T-helper 9 cell (primary cell): ENCODE measurements around the gene CD226.
"Not testable (repeated sequence)": the region's sequence is repeated elsewhere in the genome, so short reads cannot be mapped to it uniquely, and the experiment has no call there.

Experiments
- DNase-seq: peaks from one replicate; pipeline ENCODE4 v3.0.0-alpha.2; 2020
- total RNA-seq, 2 donors: gene quantifications; one replicate each; lab custom pipeline; 2026; lab: John Stamatoyannopoulos, UW

Gene CD226
- total RNA-seq: 116 to 163 reads per million in 2 donors

GRCh38 chr18:69947361-69948133 is at the start of gene CD226:
CD226 (minus strand) TSS chr18:69947873; CDS start chr18:69947406, 467 bp downstream.
- no peak for DNase-seq

DNA sequence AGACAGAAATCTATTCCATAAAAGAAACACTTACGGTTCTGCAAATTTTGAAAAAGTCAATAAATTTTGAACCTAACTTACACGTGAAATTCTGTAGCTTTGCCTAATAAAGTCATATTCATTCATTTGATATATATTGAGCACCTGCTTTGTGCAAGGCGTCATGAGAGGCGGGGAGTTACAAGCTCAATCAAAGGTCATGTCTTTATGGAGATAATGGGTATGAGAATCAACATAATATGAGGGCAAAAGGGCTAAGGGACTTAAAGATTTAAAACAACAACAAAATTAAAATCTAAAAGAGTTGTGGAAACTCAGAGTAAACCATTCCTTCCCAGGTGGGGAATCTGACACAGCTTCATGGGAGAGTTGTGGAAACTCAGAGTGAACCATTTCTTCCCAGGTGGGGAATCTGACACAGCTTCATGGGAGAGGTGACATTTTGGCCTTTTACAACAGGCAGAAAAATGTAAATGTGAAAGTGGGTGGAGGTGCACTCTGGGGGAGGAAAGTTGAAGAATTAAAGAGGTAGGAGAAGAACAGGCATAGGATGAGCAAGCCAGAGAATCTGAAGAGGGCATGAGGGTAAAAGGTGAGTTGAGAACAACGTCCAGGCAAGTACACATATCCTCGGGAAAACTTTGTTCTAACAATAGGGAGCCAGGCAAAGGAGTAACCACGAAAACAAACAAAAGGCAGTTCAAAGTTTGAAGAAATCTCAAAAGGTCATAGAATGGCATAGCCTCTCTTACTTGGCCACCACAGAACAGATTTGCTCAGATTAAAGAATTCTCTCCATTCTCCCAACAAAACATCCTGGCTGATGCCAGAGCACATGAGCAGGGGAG is 49.5 kb upstream of the CD226 start:
- no peak for DNase-seq

DNA sequence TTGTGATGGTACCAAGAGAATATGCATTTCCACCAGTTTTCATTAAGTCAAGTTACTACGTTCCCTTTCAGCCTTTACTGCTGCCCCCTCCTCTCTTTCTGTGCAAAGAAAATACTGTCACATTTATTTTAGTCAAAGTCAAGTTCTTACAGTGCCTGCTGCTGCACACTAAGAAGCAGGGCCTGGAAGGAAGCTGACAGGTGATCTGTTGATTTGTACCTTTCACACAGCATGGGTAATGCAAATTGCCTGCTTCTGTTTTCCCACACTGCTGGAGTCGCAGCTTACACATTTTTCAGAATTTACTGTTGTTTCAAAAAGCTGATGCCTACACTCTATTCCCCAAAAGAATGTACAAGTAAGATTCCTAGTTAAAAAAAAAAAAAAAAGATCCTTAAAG is 48.7 kb upstream of the CD226 start:
- no peak for DNase-seq

GRCh38 chr18:69995774-69996173 is 48.1 kb upstream of the CD226 start:
- no peak for DNase-seq

- no peak for DNase-seq
Observed at GRCh38 chr18:69992776-69993175, 45.1 kb upstream of the CD226 start.

DNA sequence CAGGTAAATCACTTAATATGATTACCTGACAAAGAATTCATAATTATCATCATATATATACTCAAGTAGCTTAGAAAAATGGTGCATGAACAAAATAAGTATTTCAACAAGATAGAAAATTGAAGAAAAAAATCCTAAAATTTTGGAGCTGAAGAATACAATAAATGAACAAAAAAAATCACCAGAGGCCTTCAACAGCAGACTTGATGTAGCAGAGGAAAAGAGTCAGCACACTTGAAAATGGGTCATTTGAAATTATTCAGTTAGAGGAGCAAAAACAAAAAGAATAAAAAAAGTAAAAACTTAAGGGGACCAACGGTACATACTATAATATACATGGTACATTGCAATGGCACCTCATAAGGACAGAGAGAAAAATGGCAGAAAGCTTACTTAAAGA is 40.2 kb upstream of the CD226 start:
- no peak for DNase-seq

- no peak for DNase-seq
Observed at GRCh38 chr18:69985239-69985638, 37.6 kb upstream of the CD226 start.

DNA sequence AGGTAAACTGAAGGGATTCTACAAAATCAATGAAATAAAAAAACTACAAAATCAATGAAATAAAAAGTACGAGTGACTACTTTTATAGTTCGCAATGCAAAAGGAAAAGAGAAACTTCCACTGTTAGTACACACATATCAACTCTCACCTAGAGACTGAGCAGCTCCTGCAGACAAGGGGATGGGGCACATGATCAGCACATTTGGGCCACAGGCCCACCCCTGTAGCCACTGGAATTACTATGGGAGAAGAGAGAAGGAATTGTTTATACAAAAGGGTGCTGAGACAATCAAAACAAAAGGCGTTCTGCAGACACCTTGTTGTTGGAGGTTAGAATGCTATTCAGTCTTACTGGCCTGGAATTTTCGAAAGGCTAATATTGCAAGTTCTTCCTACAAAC is 34.7 kb upstream of the CD226 start:
- no peak for DNase-seq

- DNase-seq: no peak
Observed at GRCh38 chr18:69981948-69982347, 34.3 kb upstream of the CD226 start.

DNA sequence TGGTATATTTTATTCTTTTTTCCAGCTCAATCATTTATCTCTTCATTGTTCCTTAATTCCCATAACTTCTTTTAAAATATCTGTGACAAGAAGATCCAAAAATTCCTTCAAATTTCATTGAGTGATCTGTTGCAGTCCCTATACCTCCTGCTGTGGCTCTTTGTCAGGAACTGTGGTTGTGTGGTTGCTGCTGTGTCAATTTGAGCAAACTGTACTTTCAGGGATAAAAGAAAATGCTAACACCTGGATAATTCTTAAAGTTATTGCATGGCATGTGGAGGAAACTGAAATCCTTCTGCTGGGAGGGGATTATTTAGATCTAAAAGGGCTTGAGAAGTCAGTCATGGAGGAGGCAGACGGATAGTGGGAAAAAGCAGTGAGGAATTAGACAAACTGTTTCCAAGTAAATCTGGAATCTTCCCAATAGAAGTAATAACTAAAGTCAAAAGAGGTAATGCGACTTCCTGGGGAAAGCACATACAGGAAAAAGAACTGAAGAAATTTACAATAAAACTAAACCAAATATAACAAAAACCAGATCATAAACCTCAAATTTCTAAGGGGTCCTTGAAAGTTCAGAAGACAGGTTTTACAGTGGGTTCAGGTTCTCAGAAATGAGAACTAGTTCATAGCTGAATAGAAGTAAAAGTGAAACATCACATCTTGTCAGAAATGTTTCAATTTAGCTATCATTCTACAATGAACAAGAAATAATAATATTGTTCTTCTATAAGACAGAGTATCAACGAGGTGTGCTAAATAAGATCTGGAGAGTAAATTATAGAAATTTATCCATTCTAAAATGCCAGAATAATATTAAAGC is 33.5 kb upstream of the CD226 start:
- no peak for DNase-seq

DNA sequence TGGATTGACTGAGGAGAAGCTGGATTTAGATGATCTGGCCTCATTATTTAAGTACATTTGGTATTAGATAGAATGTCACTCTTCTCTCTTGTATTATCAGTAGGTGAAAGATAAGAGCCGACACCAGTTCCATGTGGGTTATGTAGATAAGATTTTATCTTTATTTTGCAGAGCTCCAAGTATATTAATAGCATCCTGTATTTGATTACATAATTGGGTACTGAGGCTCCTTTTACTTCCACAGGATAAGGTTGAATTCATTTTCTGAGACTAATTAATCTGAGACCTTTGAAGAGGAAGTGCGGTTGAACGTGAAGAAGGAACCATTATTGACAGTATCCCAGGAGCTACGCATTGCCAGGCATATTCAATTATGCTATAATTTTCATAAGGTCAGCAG is 32.8 kb upstream of the CD226 start:
- DNase-seq: no peak

GRCh38 chr18:69978732-69979715 is 31.4 kb upstream of the CD226 start:
- no peak for DNase-seq

DNA sequence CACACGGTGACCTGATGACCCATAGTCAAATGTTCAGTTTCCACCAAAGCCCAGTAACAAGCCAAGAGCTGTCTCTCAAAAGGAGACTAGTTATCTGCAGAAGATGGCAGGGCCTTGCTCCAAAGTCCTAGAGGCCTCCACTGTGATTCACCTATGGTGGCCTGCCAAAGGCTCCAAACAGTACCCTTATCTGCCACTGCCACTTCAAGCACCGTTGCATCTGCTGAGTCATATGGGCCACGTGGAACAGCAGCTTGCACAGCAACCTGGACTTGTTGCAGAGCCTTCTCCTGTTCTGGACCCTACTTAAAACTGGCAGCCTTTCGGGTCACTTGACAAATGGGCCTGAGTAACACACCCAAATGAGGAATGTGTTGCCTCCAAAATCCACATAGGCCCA is 27.6 kb upstream of the CD226 start:
- DNase-seq: not testable (repeated sequence)

GRCh38 chr18:69974365-69974764 is 26.7 kb upstream of the CD226 start:
- no peak for DNase-seq

GRCh38 chr18:69969491-69969890 is 21.8 kb upstream of the CD226 start:
- no peak for DNase-seq

DNA sequence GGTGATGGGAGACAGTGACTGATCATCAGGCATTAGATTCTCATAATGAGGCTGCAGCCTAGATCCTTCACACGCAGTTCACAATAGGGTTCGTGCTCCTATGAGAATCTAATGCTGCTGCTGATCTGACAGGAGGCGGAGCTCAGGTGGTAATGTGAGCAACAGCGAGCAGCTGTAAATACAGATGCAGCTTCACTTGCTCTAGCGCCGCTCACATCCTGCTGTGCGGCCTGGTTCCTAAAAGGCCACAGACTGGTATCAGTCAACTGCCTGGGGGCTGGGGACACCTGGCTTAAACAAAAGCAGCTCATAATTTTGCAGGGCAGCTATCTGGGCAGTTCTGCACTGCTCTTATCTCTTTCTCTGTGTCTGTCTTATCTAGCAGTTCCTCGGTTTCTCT is 20.4 kb upstream of the CD226 start:
- DNase-seq: no peak

DNA sequence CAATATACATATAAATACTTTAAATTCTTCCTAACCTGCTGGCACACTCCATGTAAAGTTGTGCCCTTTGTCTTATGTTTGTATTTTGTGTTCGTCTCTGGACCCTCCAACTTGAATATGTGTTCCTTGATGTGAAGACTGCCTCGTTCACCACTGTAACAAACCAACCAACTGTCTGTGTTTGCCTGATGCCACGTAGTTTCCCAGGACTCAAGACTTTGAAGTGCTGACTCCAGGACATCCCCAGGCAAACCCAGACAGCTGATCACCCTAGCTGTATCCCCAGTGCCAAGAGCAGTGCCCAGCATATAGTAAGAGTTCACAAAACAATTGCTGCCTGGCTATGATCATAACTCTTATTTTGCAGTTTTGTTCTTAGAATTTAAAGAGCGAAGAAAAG is 15.5 kb upstream of the CD226 start:
- no peak for DNase-seq

DNA sequence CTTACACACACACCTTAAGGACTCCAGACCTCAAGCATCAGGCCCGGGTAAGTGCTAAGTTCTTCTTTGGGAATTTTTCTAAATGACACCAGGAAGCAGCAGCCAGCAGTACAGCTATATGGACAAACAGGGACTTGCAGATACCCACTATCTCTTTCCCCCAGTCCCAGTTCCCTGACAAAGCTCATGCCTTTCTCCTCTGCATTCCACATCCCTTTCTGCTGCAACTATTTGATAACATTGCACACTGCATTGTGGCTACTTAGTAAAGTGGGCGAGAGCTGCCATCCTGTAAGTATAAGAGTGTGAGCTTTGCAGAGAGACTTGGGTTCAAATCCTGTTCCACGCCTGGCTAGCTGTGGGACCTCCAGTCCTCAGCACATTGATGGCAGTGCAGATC is 14.0 kb upstream of the CD226 start:
- no peak for DNase-seq

DNA sequence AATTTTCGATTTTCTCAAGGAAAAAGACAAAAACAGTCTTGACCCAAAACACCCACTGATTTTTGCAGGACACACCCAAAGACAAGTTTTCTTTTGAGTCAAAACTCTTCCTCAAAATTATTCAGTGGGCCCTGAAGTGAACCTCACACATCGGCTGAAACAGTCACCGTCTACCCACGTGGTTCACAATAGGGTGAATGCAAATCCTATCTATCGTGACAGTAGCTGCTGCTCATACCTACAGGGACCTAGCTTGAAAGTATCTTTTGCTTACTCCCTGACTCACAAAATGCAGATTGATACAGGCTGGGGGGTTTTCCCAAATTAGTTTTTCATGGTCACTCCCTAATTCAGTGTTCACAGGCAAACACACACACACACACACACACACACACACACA is 10.7 kb upstream of the CD226 start:
- no peak for DNase-seq

DNA sequence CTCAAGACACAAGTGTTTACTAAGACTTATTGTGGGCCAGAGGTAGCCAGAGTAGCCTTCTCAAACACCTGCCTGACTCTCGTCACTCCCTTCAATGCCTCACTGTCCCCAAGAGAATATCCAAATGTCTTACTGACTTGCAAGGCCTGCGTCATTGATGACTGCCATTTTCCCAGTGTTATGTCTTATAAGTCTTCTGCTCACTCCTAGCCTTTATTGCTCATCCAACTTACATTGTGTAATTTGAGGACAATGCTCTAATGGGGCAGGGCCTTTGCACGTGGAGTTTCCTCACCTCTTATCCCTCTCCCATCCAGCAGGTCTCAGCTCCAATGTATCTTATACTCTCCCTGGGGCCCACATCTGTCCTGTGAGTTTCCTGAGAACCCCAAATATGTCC is 10.1 kb upstream of the CD226 start:
- no peak for DNase-seq

GRCh38 chr18:69956665-69957620 is 9.3 kb upstream of the CD226 start:
- no peak for DNase-seq
